Measurements from ENCODE around the gene AMN.
"Not testable (repeated sequence)": the region's sequence is repeated elsewhere in the genome, so short reads cannot be mapped to it uniquely, and the experiment has no call there.

The AMN gene

DNA sequence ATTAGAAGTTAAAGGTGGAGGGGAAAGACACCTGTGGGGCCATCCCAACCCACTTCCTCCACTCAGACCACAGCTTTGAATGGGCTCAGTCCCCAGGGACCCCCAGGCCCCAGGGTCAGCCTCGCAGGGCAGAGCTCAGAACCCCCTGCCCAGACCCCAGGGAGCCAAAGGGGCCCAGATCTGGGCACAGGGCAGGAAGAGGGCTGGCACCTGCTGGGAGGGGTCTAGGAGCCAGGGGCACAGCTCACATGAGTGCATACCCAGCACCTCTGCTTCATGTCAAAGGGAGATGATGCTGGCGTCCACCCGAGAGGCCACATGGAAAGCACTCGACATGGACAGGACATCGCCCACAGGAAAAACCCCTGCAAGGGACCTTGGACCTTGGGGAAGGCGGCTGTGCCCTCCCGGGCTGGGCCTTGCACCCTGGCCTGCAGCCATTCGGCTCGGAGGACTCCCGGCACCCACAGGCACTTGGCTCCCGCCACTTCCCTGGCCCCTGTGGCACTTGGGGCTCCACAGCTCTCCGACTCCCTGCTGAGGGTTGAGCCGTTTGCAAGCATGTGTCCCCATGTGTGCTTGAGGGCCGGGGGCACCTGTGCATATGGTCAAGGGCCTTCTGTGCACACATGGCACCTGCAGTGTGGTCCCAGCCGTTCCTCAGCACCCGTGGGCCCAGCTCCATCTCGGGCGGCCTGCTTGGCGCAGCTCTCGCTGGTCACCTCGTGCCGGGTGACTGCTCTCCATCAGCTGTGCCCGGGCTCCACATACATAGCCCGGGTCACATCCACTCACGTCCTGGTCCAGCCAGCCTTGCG lies 7.8 kb upstream of the AMN start:
- DNase-seq: no peak

DNA sequence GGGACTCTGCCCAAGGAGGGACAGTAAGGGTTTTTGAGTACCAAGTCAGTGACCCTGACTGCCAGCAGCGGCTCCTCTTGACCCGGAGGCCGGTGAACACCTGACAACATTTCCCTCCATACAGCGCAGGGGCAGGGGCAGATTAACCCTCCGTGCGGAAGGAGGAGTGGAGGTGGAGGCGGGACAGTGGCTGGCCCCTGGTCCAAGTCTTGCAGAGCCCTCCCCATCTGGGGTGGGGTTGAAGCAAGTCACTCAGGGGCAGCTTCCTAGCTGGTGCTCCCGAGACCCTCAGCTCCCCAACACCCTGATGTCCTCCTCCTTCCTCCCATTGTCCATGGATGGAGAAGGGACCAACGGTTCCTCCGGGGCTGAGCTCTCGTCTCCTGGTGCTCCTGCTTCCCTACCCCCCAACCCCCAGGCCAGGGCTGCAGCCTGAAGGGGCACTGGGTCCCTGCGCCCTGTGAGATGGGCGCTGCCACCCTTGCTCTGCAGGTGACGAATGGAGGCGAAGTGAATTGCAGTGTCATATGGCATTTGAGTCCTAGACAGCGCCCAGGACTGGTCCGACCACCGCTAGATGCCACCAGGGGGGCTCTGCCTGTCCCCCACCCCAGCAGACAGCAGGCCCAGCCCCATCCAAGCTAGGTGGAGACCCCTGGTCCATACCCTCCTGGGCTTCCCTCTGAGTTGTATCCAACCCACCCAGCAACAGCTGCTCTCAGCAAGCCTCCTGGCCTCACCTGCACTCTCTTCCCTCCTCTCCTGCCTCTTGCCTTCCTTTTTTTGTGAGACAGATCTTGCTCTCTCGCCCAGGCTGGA lies 7.0 kb upstream of the AMN start:
- DNase-seq: no peak

DNA sequence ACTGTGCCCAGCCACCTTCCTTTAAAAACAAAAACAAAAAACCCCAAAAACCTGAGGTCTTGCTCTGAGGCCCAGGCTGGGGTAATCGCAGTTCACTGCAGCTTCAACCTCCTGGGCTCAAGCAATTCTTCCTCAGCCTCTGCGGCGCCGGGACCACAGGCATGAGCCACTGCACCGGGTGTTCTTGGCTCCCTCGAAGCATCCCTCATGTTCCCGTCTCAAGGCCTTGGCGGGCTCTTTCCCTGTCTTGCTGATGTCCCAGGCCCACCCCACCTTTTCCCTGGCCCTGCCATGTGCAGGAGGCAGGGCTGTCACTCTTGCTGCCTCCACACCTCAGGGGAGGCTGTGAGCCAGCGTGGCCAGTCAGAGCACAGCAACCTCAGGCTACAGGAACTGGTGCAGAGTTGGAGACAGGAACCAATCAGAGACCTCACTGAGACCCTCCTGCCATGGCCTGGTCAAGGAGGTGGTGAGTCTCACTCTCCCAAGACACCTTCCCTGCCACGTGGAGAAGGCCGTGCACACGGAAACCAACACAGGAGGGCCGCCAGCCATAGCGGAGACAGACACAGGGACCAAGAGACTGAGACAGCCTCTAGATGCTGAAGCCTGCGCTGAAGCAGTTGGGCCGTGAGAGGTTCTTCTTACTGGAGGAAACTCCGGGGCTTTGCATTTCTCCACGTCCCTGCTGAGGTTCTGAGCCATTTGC lies 6.0 kb upstream of the AMN start:
- no peak for DNase-seq

DNA sequence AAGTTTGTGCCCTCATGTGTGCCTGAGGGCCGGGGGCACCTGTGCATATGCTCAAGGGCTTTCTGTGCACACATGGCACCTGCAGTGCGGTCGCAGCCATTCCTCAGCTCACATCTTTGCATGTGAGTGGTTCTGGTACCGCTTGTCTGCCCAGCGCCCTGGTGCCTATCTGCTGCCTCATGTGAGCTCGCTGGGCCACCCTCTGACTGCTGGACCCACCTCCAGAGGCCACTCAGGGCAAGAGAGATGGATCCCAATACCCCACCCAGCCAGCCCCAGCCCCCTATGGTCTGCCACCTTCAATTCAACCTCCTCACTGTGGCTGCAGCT lies 5.4 kb upstream of the AMN start:
- no peak for DNase-seq

DNA sequence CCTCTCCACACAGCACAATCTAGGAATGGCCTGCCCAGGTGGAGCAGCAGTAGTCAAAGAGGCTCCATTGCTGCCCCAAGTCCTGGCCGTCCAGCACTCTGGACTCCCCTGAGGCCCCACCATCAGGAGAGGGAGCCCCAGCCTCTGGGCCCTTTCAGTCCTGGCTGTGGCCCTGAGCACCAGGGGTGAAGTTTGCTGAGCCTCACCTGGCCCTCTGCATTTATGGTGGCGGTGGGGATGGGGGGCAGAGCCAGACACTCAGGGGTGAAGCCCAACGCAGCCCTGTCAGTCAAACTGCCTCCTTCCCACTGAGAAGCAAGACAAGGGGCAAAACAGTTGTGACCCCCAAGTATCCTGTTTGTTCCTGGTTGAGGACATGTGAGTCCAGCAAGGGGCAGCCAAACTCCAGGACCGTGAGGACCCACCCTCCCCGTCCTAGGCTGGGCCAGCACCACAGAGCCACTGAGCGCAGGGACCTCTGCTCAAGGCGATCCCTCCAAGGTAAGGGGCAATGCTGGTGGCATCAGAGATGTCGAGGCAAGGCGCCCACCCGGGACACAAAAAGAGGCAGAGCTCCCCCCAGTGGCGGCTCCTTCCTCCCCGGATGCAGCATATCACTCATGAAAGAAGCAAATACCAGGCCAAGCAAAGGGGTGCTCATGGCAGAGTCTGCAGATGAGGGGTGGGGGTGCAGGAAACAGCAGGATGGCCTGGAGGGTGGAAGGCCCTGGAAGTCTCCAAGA lies 4.8 kb upstream of the AMN start:
- peak in 2 of 4 experiments; percentile 38 to 48 for DNase-seq

DNA sequence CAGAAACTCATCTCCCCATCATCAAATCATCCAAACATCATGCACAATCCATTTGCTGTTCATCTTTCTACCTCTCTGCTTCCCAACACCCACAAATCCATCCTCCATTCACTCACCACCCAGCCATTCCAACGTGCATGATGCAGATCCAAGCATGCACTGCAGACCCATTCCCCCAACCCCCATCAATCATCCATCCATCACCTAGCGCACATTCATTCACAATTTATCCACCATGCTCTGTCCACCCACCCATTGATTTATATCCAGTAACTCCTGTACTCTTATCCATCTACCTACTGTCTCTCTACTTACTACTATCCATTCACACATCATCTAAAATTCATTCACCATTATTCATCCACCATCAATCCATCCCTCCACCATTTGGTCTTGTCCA lies 4.0 kb upstream of the AMN start:
- no peak for DNase-seq

DNA sequence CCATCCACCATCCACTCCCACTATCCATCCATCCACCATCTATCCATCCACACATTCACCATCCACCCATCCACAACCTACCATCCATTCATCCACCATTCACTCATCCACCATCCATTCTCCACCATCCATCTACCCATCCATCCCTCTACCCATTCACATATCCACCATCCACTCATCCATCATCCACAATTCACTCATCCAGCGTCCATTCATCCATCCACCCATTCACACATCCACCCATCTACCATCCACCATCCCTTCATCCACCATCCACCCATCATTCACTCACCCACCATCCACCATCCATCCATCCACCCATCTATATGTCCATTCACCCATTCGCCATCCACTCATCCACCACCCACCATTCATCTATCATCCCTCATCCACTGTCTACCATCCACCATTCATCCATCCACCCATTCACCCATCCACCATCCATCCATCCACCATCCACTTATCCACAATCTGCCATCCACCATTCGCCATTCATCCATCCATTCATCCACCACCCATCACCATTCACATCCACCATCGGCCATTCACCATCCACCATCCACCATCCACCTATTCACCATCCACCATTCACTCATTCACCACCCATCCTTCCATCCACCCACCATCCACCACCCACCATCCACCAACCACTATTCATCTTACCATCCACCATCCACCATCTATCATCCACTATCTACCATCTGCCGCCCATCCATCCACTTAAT lies 2.0 kb upstream of the AMN start:
- DNase-seq: no peak

DNA sequence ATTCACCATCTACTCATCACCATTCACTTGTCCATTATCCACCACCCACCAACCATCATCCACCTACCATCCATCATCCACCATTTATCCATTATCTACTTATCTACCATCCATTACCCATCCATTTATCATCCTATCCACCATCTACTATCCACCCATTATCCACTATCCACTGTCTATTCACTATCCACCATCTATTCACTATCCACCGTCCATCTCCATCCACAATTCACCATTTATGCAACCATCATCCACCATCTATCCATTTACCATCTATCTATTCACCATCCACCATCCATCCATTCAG lies 1.5 kb upstream of the AMN start:
- DNase-seq: no peak

DNA sequence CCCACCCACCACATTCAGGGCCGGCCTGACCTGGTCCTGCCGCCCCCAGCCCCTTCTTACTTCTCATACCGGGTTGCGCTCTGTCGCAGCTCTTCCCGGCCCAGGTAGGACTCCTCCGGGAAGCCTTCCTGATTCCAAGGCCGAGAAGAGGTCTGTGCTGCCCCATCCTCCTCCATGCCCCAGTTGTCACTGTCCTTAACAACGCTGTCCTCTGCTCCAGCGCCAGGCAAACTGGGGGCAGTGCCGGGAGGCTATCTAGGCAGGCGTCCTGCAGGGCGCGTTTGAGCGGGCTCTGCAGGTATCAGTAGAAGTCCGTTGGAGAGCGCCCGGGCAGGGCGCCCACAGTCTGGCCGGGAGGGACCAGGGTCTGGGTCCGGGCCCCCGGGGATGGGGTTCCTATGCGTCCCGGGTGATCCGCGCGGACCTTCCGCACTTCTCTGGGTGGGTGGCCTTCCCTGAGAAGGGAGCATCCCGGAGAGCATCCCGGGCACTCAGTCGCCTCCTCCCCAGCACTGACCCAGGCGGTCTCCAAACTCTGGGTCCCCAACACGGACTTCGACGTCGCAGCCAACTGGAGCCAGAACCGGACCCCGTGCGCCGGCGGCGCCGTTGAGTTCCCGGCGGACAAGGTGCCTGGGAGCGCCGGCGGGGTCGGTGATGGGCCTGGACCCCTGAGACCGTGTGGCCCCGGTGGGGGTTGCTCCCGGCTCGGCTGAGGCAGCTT lies 900 bp downstream of the AMN start:
- DNase-seq: no peak

DNA sequence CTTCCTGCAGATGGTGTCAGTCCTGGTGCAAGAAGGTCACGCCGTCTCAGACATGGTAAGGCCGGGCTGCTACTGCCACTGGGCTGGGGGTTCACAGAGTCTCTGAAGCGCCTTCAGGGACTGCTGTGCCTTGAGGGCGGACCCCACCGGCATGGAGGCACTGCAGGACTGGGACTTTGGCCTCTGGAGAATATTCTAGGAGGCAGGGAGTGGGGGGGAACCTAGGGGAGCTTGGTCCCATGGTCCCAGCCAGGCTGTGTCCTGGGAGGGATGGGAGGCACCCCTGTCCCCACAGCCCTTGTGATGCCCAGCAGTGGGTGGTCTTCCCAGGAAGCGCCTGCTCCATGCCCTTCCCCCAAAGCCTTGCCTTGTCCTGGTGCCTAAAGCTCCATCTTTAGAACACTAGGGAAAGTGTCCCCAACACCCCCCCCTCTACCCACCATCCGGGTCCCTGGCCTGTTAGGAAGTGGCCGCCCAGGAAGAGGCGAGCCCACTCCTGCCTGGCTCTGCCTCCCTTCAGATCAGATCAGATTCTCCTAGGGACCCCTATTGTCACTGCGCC lies 1.5 kb downstream of the AMN start:
- no peak for DNase-seq

DNA sequence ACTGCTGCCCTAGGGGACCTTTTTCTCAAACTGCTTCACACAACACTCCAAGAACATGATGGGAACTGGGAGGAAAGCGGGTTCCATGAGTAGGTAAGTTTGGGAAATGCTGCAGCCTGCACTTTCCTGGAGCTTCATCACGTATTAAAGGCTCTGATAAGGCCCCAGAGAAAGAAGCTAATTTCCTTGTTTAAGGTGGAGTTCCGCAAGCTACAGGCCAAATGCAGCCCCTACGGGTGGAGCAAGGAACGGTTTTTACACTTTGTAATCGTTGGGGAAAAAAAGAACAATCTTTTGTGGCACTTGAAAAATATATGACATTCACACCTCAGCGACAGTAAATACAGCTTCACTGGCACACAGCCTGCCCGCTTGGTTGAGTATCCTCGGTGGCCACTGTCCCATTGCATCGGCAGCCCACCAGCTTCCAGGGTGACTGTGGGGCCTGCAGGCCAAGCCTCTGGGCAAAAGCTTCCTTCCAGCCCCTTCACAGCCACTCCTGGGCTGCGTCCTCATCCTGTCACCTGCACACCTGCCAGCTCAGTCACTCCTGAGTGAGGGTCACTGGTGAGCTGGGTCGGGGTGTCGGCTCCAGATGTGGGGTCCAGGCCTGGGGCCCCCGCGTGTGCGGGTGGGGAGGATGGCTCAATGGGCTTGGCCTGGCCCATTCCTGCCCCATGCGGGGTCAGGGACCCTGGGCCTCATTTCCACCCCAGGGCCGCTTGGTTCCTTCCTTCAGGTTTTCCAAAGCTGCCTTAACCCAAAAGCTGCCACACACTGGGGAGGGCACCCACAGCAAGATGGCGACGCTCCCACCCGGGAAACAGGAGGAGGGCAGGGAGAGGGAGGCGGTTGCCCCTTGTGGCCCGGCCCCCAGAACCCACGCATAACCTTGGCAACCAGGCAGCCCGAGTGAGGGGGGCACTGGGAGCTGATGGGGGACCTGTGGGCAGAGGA lies 2.4 kb downstream of the AMN start:
- DNase-seq: no peak

DNA sequence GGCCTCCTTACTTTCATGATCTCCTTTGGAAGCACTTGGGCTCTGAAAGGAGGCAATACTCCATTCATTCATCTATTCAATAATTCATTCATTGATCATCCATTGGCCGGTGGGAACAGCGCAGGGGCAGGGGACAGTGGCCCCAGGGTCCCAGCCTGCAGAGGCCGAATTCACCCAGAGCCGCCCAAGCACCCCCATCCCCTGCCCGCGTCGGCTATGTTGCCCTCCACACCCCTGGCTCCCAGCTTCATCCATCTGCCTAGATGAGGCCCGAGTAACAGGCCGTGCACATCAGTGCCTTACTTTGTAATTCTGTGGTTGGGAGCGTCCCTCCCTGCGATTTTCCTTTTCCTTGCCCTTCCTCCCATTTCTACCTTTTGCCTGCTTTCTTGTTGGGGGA lies 3.2 kb downstream of the AMN start:
- DNase-seq: no peak

DNA sequence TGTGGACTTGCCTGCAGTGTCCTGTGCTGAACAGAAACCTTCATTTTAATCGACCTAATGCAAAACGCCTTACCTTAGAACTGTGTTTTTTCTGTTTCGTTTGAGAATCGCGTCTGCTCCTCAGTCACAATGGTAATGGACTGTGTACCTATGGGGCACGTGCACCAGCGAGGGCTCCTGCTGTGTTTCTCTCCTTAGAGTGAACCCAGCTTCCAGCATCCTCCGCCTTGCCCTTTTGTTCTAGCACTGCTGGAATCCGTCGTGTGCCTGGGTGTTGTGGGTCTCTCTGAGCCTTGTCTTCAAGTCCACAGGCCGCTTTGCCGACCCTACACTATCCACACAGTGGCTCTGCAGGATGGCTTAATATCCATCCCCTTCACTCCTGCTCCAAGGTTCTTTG lies 3.6 kb downstream of the AMN start:
- no peak for DNase-seq

DNA sequence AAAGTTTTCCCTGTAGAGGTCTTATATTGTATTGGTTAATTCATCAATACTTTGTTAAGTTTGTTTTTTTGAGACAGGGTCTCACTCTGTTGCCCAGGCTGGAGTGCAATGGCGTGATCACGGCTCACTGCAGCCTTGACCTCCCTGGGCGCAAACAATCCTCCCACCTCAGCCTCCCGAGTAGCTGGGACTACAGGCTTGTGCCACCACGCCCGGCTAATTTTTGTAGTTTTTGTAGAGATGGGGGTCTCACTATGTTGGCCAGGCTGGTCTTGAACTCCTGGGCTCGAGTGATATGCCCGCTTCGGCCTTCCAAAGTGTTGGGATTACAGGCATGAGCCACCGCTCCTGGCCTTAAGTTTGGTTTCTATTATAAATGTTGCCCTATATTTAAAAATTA lies 4.4 kb downstream of the AMN start:
- not testable (repeated sequence) for DNase-seq

DNA sequence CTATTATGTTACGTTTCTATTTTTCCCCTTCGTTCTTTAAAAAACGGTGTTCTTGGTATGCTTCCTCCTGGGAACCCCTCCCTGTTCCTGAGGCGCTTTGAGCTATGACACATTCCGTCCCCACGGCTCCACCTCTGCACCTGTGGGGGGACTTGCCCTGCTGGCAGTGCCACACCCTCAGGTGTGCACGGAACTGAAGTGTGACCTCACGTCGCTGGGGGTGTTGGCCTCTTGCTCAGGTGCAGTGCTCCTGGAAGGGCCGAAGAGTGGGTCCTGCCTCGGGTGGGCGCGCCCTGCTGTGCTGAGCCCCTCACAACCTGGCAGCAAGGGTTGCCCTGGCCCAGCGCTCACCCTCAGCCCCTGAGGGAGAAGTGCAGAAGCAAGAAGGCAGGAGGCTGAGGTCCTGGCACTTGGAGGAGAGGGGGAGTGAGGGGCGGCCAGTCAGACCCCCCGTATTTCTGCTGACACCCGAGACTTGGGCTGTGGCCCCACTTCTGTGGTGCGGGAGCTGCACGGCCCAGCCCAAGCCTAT lies 4.9 kb downstream of the AMN start:
- DNase-seq: no peak

DNA sequence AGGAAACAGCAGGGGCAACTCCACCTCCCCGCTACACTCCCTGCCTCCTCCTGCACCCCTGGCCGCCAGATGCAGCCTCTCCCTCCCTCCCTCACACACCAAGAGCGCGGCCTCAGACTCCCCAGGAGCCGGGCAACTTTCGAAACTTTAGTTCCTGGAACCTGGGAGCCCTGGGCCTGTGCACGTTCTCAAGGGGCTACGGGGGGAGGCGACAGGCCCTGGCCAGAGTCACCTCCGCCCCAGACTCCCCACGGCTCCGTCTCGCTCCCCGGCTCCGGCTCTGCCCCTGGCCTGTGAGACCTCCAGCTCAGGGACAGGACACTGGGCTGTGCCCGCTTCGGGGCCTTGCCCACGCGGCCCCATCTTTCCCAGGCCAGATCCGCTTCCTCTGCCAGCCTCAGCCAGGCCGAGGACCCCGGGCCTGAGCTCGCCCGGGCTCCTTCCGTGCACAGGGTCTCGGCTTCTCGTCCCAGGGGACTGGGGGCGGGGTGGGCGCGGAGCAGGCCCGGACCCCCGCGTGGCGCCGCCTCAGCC lies 5.5 kb downstream of the AMN start:
- no peak for DNase-seq

DNA sequence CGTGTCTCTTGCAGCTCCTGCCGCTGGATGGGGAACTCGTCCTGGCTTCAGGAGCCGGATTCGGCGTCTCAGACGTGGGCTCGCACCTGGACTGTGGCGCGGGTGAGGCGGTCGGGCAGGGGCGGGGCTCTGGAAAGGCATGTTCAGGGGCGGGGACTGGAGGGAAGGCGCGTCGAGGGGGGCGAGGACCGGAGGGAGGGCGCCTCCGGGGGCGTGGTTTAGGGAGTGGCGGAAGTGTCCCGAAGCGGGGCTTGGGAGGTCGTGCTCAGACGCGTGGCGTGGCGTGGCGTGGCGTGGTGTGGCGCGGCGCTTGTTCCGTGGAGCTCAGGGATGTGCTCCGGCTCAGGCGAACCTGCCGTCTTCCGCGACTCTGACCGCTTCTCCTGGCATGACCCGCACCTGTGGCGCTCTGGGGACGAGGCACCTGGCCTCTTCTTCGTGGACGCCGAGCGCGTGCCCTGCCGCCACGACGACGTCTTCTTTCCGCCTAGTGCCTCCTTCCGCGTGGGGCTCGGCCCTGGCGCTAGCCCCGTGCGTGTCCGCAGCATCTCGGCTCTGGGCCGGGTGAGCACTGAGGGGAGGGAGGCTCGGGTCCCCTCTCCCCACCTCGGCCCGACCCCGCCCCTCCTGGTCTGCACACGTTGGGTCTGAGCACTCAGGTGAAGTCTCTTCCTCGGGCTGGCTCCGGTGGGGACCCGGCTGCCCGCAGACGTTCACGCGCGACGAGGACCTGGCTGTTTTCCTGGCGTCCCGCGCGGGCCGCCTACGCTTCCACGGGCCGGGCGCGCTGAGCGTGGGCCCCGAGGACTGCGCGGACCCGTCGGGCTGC lies 6.2 kb downstream of the AMN start:
- DNase-seq: peak; percentile 35 to 61 (median 54)

DNA sequence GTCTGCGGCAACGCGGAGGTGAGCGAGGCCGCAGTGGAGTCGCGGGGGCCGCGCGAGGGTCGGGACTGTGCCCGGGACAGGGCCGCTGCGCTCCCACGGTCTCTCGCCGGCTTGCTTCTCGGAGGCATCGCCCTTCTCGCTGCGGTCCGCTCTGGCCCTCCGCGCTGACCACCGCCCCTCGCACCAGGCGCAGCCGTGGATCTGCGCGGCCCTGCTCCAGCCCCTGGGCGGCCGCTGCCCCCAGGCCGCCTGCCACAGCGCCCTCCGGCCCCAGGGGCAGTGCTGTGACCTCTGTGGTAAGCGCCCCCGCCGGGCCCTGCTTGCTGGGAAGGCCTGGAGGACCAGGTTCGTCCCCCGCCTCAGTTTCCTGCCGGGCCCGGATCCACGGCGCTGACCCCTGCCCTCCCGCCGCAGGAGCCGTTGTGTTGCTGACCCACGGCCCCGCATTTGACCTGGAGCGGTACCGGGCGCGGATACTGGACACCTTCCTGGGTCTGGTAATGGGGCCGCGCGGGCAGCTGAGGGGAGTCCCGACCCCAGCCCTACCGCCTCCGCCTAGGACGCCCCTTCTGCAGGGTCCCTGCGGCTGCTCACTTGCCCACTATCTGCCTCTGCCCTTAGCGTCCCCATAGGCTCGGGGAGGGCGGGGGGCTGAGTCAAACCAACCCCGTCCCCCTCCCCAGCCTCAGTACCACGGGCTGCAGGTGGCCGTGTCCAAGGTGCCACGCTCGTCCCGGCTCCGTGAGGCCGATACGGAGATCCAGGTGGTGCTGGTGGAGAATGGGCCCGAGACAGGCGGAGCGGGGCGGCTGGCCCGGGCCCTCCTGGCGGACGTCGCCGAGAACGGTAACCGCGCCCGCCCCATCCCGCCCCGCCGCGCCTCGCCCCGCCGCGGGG lies 7.0 kb downstream of the AMN start:
- no peak for DNase-seq

Data from activated CD4-positive, CD25-positive, alpha-beta regulatory T cell (primary cell).